GM21390 (cell line): ENCODE measurements around the gene CREBZF.

Experiments used
- ATAC-seq: cut with Tn5 transposase; IDR thresholded peaks from one replicate; pipeline ENCODE4 v1.9.1; 2021; ENCODE audit not compliant: unreplicated experiment

CREBZF gene

DNA sequence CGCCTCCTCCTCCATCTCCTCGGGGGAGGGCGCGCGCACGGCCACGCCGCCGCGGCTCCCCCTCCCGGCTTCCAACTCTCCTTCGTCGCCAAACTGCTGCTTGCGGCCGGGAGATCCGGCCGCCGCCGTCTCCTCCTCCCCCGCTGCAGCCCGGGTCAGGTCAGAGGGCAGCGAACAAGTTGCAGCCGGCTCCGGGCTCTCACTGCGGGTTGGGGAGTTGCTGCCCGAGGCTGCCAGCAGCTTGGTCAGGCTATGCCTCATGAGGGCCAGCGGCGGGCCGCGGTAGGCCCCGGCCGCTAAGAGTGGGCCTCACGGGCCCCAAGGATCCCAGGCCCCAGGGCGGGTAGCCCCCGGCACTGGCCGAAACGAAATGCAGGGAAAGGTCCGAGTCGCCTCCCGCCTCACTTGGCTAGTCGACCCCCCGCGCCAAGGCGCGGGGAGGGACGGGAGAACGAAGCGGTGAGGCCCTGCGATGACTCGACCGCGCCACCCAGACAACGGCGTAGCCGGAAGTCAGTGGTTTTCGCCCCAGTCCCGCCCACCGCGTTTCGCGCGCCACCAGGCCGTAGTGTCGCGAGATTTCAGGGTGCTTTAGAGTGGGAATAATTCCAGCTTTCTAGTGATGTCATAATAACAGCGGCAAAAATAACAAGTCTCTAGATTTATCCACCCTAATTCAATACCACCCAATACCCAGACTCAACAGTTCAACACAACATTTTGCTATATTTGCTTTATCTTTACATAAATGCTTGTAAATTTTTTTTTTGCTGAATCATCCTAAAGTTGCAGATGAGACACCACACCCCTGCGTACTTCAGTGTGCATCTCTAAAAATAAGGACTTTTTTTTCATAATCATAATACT is at the start of gene CREBZF:
CREBZF (minus strand) TSS at position 515 of the 867 bp plus-strand sequence; CDS start at position 261, 254 bp downstream.
- peak; percentile 88 for ATAC-seq

- no peak for ATAC-seq
Measured at GRCh38 chr11:85712953-85713352, 48.0 kb upstream of the CREBZF start.

GRCh38 chr11:85710917-85711316 is 46.0 kb upstream of the CREBZF start:
- no peak for ATAC-seq

DNA sequence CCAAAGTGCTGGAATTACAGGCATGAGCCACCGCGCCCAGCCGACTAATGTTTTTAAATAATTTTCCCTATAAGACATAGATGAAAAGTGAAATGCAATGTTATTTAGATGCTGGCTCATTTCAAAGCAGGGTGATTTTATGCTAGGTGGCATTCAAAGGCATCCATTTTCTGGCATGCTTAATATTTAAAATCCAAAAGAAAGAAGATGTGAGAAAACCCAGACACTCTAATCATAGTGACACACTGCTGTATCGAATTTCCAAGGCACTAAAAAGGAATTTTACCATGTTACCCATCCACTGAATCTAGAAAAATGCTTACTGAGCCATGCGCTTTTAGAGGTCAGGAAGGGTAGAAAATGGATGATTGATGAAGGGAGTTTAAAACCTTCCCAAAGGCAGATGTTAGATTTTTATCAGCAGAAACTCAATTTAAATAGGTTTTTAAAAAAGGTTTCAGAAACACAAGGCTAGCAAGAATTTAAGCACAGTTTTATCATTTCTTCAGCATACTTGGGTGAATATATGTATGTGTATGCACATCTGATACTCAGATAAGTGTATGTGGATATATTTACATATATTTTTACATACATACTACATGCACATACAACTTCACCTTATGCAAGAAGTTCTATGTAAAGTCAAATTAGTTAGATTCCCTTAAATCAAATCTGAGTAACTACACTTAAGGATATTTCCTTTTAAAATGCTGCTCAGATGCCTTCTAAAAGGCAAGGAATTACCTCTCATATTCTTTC is 45.2 kb upstream of the CREBZF start:
- no peak for ATAC-seq

DNA sequence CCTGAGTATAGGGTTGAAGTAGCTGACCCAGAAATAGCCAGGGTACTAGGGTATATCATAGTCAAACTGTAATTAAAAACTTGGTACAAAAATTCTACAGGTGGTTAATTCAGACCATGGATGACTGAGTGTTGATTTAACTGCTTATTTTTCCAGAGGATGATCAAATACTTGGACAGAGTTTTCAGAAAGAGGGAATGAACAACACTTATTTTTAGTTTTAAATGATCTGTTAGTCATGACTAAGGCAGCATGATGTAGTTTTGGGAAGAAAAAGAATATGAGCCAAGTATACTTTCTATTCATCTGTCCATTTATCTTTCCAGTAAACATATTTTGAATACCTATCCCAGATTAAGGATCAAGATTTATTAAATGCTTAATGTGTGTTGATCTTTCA is 40.9 kb upstream of the CREBZF start:
- ATAC-seq: no peak

- ATAC-seq: no peak
Measured at GRCh38 chr11:85704967-85705366, 40.0 kb upstream of the CREBZF start.

DNA sequence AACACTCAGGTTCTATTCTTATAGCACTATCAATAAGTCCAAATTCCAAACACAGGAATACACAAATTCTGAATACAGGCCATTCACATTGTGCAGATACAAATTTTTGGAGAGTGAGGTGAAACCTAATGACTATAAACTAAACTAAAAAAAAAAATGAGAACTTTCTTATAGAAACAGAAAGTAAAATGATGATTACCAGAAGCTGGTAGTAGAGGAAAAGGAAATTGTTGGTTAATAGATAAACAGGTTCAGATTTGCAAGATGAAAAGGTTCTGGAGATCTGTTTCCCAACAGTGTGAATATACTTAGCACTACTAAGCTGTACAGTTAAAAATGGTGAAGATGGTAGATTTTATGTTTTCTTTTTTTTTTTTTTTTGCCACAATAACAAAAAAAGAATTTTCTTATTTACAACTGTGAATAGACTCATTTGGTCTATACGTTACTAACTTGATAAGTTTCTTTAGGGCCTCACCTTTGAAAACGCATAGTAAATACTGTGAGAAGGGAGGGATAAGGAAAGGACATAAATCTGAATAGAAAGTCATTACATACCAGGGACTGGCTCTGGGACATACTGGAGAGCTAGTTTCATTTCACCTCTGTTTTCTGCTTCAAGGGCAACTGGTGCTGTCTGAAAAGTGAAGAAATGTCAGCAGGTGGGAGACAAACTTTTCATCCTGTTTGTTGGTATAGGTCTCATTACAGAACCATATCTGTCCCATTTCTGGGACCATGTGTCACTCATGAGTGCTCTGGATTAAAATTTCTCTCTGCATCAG is 35.2 kb upstream of the CREBZF start:
- ATAC-seq: peak; percentile 85

GRCh38 chr11:85698195-85698594 is 33.3 kb upstream of the CREBZF start:
- ATAC-seq: no peak

DNA sequence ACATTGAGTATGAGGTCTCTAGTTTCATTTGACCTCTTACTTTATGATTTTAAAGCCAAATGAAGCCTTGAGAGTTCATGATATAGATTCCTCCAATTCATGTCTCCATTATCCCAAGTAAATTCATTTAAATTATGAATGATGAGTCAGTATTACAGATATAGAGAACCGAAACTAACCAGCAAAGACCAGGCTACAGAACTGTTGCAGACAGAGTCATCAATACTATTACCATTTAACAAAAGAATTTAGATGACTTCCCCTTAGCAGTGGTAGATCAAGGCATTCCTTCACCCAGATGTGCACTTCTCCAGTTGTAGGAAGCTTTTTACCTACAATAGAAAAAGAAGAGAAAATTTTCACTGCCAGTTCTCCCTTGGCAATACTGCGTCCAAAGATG is 32.8 kb upstream of the CREBZF start:
- no peak for ATAC-seq

GRCh38 chr11:85695546-85695945 is 30.6 kb upstream of the CREBZF start:
- no peak for ATAC-seq

GRCh38 chr11:85694385-85694980 is 29.6 kb upstream of the CREBZF start:
- ATAC-seq: no peak

DNA sequence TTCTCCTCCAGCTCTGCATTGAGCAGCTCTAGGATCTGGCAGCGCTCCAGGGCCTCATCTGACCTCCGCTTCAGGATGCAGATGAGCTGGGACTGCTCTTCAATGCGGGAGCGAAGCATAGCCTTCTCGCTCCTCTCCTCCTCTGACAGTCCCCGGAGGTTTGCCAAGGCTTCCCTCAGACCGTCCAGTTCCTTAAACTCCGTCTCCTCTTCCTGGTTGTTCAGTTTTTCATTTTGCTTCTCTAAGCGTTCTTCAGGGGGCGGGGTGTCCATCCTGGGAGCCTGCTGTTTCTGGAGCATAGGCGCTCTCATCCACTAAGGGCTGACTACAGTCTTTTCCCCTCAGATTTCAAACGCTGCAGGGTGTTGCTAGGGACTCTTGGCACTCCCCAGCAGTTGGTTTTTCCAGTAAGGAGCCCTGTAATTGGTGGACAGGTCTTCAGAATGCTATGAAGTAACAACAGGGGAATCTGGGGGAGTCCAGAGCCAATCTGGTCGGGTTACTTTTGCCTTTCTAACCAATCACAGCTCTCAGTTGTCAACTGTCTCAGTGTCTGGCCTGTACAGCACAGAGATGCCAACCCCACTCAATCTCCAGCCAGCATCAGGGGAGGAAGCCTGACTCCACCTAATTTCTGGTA is 21.0 kb upstream of the CREBZF start, which contains the start of gene CCDC89:
CCDC89 (minus strand) TSS at position 376 of the 640 bp plus-strand sequence; CDS start at position 311, 65 bp downstream.
- no peak for ATAC-seq

DNA sequence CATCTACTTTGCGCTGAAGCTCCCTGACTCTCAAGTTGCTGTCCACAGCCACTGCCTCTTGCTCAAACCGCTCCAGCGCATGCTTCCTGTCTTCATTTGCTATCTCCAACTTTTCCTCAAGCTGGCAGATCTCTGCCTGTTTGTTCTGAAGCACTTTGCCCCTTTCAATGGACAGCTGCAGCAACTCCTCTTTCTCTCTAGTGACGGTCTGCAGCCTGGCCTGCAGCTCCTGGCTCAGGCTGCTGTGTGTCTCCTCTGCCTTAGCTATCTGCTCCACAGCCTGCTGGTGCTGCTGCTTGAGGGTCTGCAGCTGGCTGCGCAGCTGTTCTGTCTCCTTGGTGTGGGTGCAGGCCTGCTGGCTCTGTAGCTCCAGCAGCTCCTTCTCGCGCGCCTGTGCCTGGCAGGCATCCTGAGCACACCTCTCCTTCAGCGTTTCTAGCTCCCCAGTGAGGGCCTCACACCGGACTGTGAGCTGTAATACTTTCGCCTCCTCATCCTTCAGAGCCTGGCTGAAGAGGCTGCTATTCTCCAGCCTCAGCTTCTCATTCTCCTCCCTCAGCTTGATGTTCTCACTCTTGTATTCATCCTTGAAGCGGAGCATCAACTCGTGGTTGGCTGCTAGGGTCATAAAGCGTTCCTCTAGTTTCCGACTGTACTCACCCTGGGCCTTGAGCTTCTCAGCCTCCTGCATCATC is 20.3 kb upstream of the CREBZF start:
- ATAC-seq: no peak

DNA sequence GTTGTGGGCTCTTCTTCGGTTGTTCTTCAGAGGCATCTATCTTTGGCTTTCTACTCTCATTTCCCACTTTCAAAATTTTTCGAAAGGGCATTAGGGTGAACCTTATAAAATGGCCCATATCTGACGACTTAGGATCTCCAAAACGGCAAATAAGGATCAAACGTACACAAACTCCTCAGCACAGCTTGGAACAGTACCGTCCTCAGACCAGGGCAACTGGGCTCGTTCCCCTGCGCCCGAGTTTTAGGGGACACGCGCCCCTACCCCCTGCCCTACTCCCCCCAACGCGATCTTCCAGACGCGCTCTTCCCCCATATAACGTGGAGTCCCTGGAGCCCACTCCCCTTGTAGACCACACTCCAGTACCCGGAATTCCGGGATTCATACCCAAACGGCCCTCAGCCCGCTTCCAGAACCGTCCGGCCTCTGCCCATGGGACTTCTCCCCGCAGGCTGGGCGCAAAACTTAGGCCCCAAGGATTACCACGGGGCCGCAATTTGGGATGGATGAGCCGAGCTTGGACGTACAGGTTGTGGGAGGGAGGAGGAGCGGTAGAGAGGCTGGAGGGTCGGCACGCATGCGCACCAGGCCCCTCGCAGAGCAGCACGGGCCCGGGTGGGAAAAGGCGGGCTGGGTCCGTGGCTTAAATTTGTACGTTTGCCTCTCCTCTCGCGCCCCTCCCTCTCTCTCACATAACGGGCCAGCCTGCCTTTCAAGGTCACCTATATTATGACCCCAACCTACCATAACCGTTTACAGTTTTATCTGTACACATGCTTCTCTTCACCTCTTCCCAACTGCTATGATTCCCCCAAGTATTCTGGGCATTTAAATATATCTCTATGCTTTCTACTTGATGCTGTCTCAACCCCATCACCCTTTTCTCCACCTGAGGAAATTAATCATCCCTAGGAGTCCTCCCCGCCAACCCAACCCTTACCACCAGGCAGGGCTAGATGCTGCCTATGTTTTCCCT is 17.7 kb upstream of the CREBZF start:
- peak; percentile 88 for ATAC-seq

GRCh38 chr11:85680897-85681296 is 16.0 kb upstream of the CREBZF start:
- no peak for ATAC-seq

DNA sequence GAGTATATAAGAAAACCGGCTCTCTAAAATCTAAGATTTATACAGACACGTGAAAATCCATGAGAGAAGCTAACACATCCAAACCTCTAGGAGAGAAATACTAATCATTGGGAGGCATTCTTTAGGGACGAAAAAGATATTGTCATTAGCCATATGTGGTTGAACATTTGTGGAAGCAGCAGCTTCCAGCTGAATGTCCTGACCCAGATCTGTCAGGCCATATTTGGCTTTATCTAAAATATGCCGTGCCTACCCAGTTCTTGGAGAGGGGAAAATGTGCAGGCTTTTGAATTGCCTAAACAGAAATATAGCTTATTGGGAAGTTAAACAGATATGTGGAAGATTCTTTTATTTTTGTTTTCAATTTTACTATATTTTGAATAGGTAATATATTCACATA is 14.6 kb upstream of the CREBZF start:
- ATAC-seq: no peak

GRCh38 chr11:85673393-85673792 is 8.5 kb upstream of the CREBZF start:
- no peak for ATAC-seq

DNA sequence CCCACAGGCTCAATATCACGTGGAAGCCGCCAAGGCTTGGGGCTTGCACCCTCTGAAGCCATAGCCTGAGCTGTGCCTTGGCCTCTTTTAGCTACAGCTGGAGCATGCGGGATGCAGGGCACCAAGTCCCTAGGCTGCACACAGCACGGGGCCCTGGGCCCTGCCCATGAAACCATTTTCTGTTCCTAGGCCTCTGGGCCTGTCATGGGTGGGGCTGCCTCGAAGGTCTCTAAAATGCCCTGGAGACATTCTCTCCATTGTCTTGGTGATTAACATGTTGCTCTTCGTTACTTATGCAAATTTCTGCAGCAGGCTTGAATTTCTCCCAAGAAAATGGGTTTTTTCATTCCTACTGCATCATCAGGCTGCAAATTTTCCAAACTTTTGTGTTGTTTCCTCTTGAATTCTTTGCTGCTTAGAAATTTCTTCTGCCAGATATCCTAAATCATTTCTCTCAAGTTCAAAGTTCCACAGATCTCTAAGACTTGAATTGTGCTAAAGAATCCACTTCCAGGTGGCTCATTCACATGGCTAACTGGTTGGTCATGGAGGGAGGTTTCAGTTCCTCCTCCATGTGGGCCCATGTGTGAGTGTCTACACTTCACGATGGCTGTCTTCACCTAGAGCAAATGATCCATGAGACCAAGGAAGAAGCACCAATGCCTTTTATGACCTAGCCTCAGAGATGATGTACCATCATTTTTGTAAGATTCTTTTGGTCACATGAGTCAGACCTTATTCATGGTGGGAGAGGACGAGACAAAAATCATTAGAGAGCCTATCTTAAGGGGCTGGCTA is 7.4 kb upstream of the CREBZF start:
- no peak for ATAC-seq
